Lower lobe of right lung (tissue), 2 donors: ENCODE measurements around the gene CCDC85C. TPM values are rescaled to one million over a fixed set of nuclear protein-coding genes. Genes with fewer than 3 reads are reported as not detected.

Experiments
- ATAC-seq, 2 donors: fragments of 200-7000 bp; cut with Tn5 transposase; one replicate each; pipeline ENCODE4 v1.9.1; 2020 to 2022; ENCODE audit warnings: mild to moderate bottlenecking in 2 of 2, moderate library complexity in 2 of 2
- DNase-seq: peaks from one replicate; pipeline ENCODE4 v3.0.0-alpha.2; 2020
- H3K27ac ChIP-seq: fragments of 200-600 bp; one replicate; pipeline ENCODE4 v1.8.0; 2022
- H3K27me3 ChIP-seq: fragments of 200-600 bp; one replicate; pipeline ENCODE4 v1.8.0; 2022; ENCODE audit warnings: low read depth
- H3K36me3 ChIP-seq: fragments of 200-600 bp; one replicate; pipeline ENCODE4 v1.8.0; 2022; ENCODE audit warnings: mild to moderate bottlenecking
- H3K4me1 ChIP-seq: fragments of 200-600 bp; one replicate; pipeline ENCODE4 v1.8.0; 2022
- H3K4me3 ChIP-seq: fragments of 200-600 bp; one replicate; pipeline ENCODE4 v1.8.0; 2022; ENCODE audit warnings: mild to moderate bottlenecking
- H3K9me3 ChIP-seq: fragments of 200-600 bp; one replicate; pipeline ENCODE4 v1.8.0; 2022
- CTCF ChIP-seq: fragments of 200-600 bp; IDR thresholded peaks from one replicate; pipeline ENCODE4 v1.8.0; 2022; ENCODE audit warnings: antibody characterized with exemption, mild to moderate bottlenecking
- intact Hi-C: fragments of 100-400 bp; cut with DNase I; formaldehyde crosslinking; loops from one replicate; pipeline ENCODE4 v1.11.0; 2022
- total RNA-seq: library from RNA; stranded (reverse); fragmentation: NEBNext Ultra II Directional; extraction: Animal tissue kit (Norgen Biotek cat#: 25700); gene quantifications from one replicate; pipeline ENCODE4 v1.2.1, GENCODE V29; 2021
- donor health status: DM: no; HTN: yes; CAD: no; lungs with severe emphysema.

The CCDC85C gene
- total RNA-seq, 1 donor from 2014 or later: 15.3 TPM

- Histone ChIP-seq H3K4me1 (peaks cover 10% of the 10 kb centered on the region), H3K9me3 (no peaks in the 10 kb centered on the region), H3K36me3 (no peaks in the 10 kb centered on the region), H3K4me3 (no peak overlapping the region), H3K27ac (no peak overlapping the region), H3K27me3 (no peaks in the 10 kb centered on the region)
- no peak for TF ChIP-seq CTCF
- DNase-seq (no peak), ATAC-seq (peak in 1 of 2 donors; percentile 36)
- intact Hi-C loops: no loop called here
Measured at GRCh38 chr14:99552572-99553216, 51.3 kb downstream of the CCDC85C start.

GRCh38 chr14:99552021-99552553 lies 51.9 kb downstream of the CCDC85C start:
- H3K4me3 ChIP-seq: no peak overlapping the region
- peaks cover 10% of the 10 kb centered on the region for H3K4me1 ChIP-seq
- ATAC-seq: no peak
- no peak for TF ChIP-seq CTCF
- no peaks in the 10 kb centered on the region for H3K36me3 ChIP-seq
- intact Hi-C loops: no loop called here
- no peak overlapping the region for H3K27ac ChIP-seq
- no peak for DNase-seq
- H3K27me3 ChIP-seq: no peaks in the 10 kb centered on the region
- H3K9me3 ChIP-seq: no peaks in the 10 kb centered on the region

GRCh38 chr14:99551034-99551922 lies 52.7 kb downstream of the CCDC85C start:
- Histone ChIP-seq H3K27me3 (no peaks in the 10 kb centered on the region), H3K4me1 (peaks cover 10% of the 10 kb centered on the region), H3K9me3 (no peaks in the 10 kb centered on the region), H3K4me3 (no peak overlapping the region), H3K27ac (no peak overlapping the region), H3K36me3 (no peaks in the 10 kb centered on the region)
- intact Hi-C loops: no loop called here
- no peak for TF ChIP-seq CTCF
- no peak for DNase-seq
- no peak for ATAC-seq

- Histone ChIP-seq H3K4me3 (no peak overlapping the region), H3K9me3 (no peaks in the 10 kb centered on the region), H3K27me3 (no peaks in the 10 kb centered on the region), H3K27ac (no peak overlapping the region), H3K36me3 (no peaks in the 10 kb centered on the region), H3K4me1 (peaks cover 10% of the 10 kb centered on the region)
- DNase-seq (no peak), ATAC-seq (no peak)
- no peak for TF ChIP-seq CTCF
- intact Hi-C loops: no loop called here
Measured at GRCh38 chr14:99550387-99550992, 53.5 kb downstream of the CCDC85C start.

- H3K27ac ChIP-seq: no peak overlapping the region
- H3K4me1 ChIP-seq: peaks cover 3% of the 10 kb centered on the region
- intact Hi-C loops: no loop called here
- H3K27me3 ChIP-seq: no peaks in the 10 kb centered on the region
- no peak for TF ChIP-seq CTCF
- DNase-seq (no peak), ATAC-seq (no peak)
- H3K4me3 ChIP-seq: no peak overlapping the region
- no peaks in the 10 kb centered on the region for H3K9me3 ChIP-seq
- no peaks in the 10 kb centered on the region for H3K36me3 ChIP-seq
Measured at GRCh38 chr14:99549684-99550083, 54.3 kb downstream of the CCDC85C start.
